GM18511 (cell line): ENCODE measurements around the gene IBTK.
"Not testable (repeated sequence)": the region's sequence is repeated elsewhere in the genome, so short reads cannot be mapped to it uniquely, and the experiment has no call there.

ENCODE experiments used
- ATAC-seq: cut with Tn5 transposase; IDR thresholded peaks from one replicate; pipeline ENCODE4 v1.9.1; 2021; ENCODE audit warnings: mild to moderate bottlenecking, moderate library complexity; ENCODE audit not compliant: unreplicated experiment

Gene IBTK

GRCh38 chr6:82247505-82248272 lies at the start of gene IBTK:
Gene IBTK (minus strand): TSS chr6:82247744. CDS start chr6:82240486, 7,258 bp downstream.
- peak; percentile 85 for ATAC-seq

GRCh38 chr6:82283771-82284410 lies 36.3 kb upstream of the IBTK start:
- ATAC-seq: no peak

GRCh38 chr6:82281550-82281949 lies 34.0 kb upstream of the IBTK start:
- ATAC-seq: not testable (repeated sequence)

GRCh38 chr6:82277686-82278085 lies 30.1 kb upstream of the IBTK start:
- no peak for ATAC-seq

GRCh38 chr6:82275686-82276085 lies 28.1 kb upstream of the IBTK start:
- ATAC-seq: no peak

GRCh38 chr6:82273295-82273694 lies 25.8 kb upstream of the IBTK start:
- ATAC-seq: no peak

GRCh38 chr6:82270881-82271635 lies 23.5 kb upstream of the IBTK start:
- ATAC-seq: peak; percentile 69

GRCh38 chr6:82268301-82268846 lies 20.8 kb upstream of the IBTK start:
- no peak for ATAC-seq

- no peak for ATAC-seq
Observed at GRCh38 chr6:82264824-82265223, 17.3 kb upstream of the IBTK start.

GRCh38 chr6:82264321-82264720 lies 16.8 kb upstream of the IBTK start:
- ATAC-seq: no peak

GRCh38 chr6:82263916-82264315 lies 16.4 kb upstream of the IBTK start:
- ATAC-seq: no peak

GRCh38 chr6:82260997-82261732 lies 13.6 kb upstream of the IBTK start:
- ATAC-seq: no peak

- no peak for ATAC-seq
Observed at GRCh38 chr6:82259389-82259788, 11.8 kb upstream of the IBTK start.

- no peak for ATAC-seq
Observed at GRCh38 chr6:82257088-82257774, 9.7 kb upstream of the IBTK start.

GRCh38 chr6:82254722-82255121 lies 7.2 kb upstream of the IBTK start:
- ATAC-seq: not testable (repeated sequence)

GRCh38 chr6:82251942-82252341 lies 4.4 kb upstream of the IBTK start:
- ATAC-seq: no peak

- ATAC-seq: no peak
Observed at GRCh38 chr6:82249381-82250253, 2.1 kb upstream of the IBTK start.

- ATAC-seq: peak; percentile 52
Observed at GRCh38 chr6:82248273-82248735, 760 bp upstream of the IBTK start.
